ENCODE measurements around the gene KCNJ5. TPM values are rescaled to one million over a fixed set of nuclear protein-coding genes. Genes with fewer than 3 reads are reported as not detected.

Gene KCNJ5
- total and polyA plus RNA-seq, 2 donors, result 0.11 to 0.53 TPM

DNA sequence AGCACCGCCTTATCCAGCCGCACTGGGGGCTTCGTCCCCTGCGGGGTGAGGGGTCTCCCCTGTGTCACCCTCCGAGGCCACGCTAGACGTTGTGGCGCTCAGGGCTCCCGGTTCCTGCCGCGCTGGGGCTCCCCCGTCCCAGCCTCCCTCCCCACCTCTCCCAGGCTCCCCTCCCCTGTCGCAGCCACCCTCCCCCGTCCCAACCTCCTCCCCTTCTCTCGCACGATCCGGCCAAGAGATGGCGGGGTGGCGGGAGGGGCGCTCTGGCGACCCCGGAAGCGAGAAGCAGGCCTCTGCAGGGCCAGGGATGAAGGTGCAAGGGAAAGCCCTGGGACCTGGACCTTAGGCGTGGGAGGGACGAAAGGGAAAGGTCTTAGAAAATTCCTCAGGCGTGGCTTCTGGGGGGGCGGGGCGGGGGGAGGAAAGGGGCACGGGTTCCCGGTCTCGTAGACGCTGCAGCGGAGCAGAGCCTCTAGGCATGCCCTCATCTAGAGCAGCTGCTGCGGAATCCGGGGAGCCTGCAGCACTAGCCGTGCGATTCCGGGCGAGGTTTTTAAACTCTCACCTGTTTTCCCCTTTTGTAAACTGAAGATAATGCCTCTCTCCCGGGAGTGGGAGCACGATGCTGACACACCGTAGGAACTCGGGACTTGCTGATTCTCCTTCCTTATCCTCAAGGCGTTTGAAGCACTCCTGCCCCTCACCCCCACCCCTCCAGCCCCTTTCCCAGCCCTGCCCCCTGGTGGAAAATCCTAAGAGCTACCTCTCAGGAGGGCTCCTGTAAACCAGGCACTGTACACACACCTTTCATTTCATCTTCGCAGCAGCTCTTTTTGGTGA is 14.4 kb downstream of the KCNJ5 start:
- H3K4me1 ChIP-seq (ENCODE audit: insufficient read depth), result no peaks in the 10 kb centered on the region
- WGBS, result 3% methylated on average over 45 of the region's 45 CpGs
- no peak overlapping the region for H3K27ac ChIP-seq (ENCODE audit: low read depth)
- no peaks in the 10 kb centered on the region for H3K36me3 ChIP-seq (ENCODE audit: insufficient read depth)
- no peak for DNase-seq (ENCODE audit: extremely low spot score)
- H3K4me3 ChIP-seq (ENCODE audit: low read depth, low read length), result peak overlapping the region; percentile 58

- Histone ChIP-seq H3K27ac (ENCODE audit: low read depth) (no peak overlapping the region), H3K36me3 (ENCODE audit: insufficient read depth) (no peaks in the 10 kb centered on the region), H3K4me3 (ENCODE audit: low read depth, low read length) (no peak overlapping the region), H3K4me1 (ENCODE audit: insufficient read depth) (no peaks in the 10 kb centered on the region)
- no peak for DNase-seq (ENCODE audit: extremely low spot score)
- WGBS, result 83% methylated on average over 8 of the region's 8 CpGs
These were observed 15.3 kb downstream of the KCNJ5 start for GRCh38 chr11:128906185-128907050.

- 86% methylated on average over 4 of the region's 4 CpGs for WGBS
- DNase-seq (ENCODE audit: extremely low spot score), result no peak
- H3K27ac ChIP-seq (ENCODE audit: low read depth), result no peak overlapping the region
- H3K4me1 ChIP-seq (ENCODE audit: insufficient read depth), result no peaks in the 10 kb centered on the region
- no peak overlapping the region for H3K4me3 ChIP-seq (ENCODE audit: low read depth, low read length)
- H3K36me3 ChIP-seq (ENCODE audit: insufficient read depth), result no peaks in the 10 kb centered on the region
These were observed 16.4 kb downstream of the KCNJ5 start for GRCh38 chr11:128907585-128907984.

DNA sequence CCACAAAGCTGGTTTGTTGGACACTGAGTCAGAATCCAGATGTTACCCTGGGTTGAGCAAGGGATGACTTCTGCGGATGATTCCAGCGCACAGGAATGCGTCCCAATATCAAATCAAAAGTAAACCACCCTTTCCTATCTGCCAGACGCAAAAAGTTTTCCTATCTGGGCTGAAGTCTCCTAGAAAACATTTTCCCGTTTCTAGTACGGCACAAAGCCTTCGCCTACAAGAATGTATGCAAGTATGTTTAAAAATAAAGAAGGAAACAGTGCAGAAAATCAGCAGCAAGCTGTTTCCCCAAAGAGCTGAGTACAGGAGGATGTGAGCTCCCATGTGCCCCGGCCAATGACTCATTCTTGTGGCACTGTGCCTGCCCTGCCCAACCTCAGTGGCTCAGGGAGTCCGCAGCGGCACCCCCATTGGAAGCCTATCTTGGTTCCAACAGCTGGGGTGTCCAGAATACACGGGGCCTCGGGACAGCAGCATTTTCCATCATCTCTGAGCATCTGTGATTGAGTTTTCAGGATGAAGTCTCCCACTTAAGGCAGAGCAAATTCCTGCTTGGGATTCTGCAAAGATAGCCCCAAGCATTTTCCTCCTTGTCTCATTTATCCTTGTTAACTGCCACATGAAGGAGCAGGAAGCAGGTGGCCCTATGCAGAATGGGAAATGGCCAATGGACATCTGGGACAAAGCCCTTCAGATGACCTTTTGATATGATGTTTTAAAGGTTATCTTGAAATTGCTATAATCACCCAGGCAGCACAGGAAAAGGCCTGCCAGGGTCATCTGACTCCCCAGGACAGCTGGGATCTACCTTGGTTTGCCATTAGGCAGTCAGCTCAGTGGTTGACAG is 17.5 kb downstream of the KCNJ5 start:
- H3K4me3 ChIP-seq (ENCODE audit: low read depth, low read length), result no peak overlapping the region
- DNase-seq (ENCODE audit: extremely low spot score), result no peak
- H3K36me3 ChIP-seq (ENCODE audit: insufficient read depth), result no peaks in the 10 kb centered on the region
- peak overlapping the region; percentile 11 for H3K27ac ChIP-seq (ENCODE audit: low read depth)
- no peaks in the 10 kb centered on the region for H3K4me1 ChIP-seq (ENCODE audit: insufficient read depth)
- 17% methylated on average over 12 of the region's 12 CpGs for WGBS

GRCh38 chr11:128909438-128910125 is 18.4 kb downstream of the KCNJ5 start:
- Histone ChIP-seq H3K4me1 (ENCODE audit: insufficient read depth) (no peaks in the 10 kb centered on the region), H3K36me3 (ENCODE audit: insufficient read depth) (no peaks in the 10 kb centered on the region), H3K27ac (ENCODE audit: low read depth) (no peak overlapping the region), H3K4me3 (ENCODE audit: low read depth, low read length) (no peak overlapping the region)
- DNase-seq (ENCODE audit: extremely low spot score), result no peak
- whole genome bisulfite sequencing, result 79% methylated on average over 8 of the region's 8 CpGs

DNA sequence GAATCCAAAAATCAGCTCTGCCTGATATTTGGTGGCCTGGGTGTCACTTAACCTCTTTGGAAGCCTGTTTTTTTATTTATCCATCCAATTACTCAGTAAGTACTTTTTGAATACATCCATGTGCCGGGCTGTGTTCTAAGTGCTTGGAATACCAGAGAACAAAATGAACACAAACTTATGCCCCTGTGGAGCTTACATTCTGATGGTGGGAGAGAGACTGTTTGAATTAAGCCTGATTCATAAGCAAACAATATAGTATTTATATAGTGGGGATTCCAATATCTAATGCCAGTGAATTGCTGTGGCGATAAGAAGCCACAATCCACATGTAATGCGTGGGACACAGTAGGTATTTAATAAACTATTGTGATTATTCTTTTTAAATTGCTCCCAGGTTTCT is 19.4 kb downstream of the KCNJ5 start:
- Histone ChIP-seq H3K36me3 (ENCODE audit: insufficient read depth) (no peaks in the 10 kb centered on the region), H3K4me3 (ENCODE audit: low read depth, low read length) (no peak overlapping the region), H3K27ac (ENCODE audit: low read depth) (no peak overlapping the region), H3K4me1 (ENCODE audit: insufficient read depth) (no peaks in the 10 kb centered on the region)
- 90% methylated on average over 3 of the region's 3 CpGs for WGBS
- DNase-seq (ENCODE audit: extremely low spot score), result no peak

- 97% methylated on average over 17 of the region's 17 CpGs for WGBS
- no peaks in the 10 kb centered on the region for H3K36me3 ChIP-seq (ENCODE audit: insufficient read depth)
- no peak for DNase-seq (ENCODE audit: extremely low spot score)
- H3K27ac ChIP-seq (ENCODE audit: low read depth), result no peak overlapping the region
- no peaks in the 10 kb centered on the region for H3K4me1 ChIP-seq (ENCODE audit: insufficient read depth)
- H3K4me3 ChIP-seq (ENCODE audit: low read depth, low read length), result no peak overlapping the region
These were observed 20.1 kb downstream of the KCNJ5 start for GRCh38 chr11:128911239-128911638.

DNA sequence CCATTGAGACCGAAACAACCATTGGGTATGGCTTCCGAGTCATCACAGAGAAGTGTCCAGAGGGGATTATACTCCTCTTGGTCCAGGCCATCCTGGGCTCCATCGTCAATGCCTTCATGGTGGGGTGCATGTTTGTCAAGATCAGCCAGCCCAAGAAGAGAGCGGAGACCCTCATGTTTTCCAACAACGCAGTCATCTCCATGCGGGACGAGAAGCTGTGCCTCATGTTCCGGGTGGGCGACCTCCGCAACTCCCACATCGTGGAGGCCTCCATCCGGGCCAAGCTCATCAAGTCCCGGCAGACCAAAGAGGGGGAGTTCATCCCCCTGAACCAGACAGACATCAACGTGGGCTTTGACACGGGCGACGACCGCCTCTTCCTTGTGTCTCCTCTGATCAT is 20.5 kb downstream of the KCNJ5 start:
- Histone ChIP-seq H3K36me3 (ENCODE audit: insufficient read depth) (no peaks in the 10 kb centered on the region), H3K27ac (ENCODE audit: low read depth) (no peak overlapping the region), H3K4me1 (ENCODE audit: insufficient read depth) (no peaks in the 10 kb centered on the region), H3K4me3 (ENCODE audit: low read depth, low read length) (no peak overlapping the region)
- WGBS, result 97% methylated on average over 18 of the region's 18 CpGs
- DNase-seq (ENCODE audit: extremely low spot score), result no peak

GRCh38 chr11:128913806-128914205 is 22.6 kb downstream of the KCNJ5 start:
- no peak for DNase-seq (ENCODE audit: extremely low spot score)

GRCh38 chr11:128914216-128915148 is 23.3 kb downstream of the KCNJ5 start:
- Histone ChIP-seq H3K27ac (ENCODE audit: low read depth) (no peak overlapping the region), H3K4me3 (ENCODE audit: low read depth, low read length) (no peak overlapping the region), H3K4me1 (ENCODE audit: insufficient read depth) (no peaks in the 10 kb centered on the region), H3K36me3 (ENCODE audit: insufficient read depth) (no peaks in the 10 kb centered on the region)
- no peak for DNase-seq (ENCODE audit: extremely low spot score)
- WGBS, result 79% methylated on average over 18 of the region's 18 CpGs

More at GRCh38 chr11:128913806-128914205, 22.6 kb downstream of the KCNJ5 start:
- Histone ChIP-seq H3K36me3 (ENCODE audit: insufficient read depth) (no peaks in the 10 kb centered on the region), H3K4me1 (ENCODE audit: insufficient read depth) (no peaks in the 10 kb centered on the region), H3K27ac (ENCODE audit: low read depth) (no peak overlapping the region), H3K4me3 (ENCODE audit: low read depth, low read length) (no peak overlapping the region)
- WGBS, result 91% methylated on average over 5 of the region's 5 CpGs

DNA sequence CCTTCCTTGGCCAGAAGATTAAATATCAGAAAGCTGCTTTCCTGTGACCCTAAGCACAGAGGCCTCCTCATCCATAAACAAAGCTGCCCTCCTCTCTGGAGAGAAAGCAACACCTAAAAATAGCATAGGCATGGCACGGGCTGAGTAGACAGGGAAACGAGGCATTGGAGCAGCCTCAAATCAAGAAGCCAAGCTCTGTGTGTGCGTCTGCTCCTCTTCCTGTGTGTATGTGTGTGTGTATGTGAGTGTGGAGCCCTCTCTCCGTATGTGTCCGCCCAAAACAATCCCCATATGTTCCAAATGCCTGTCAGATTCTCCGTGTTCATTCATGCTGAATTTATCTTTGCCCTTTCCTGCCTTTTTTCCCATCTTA is 24.0 kb downstream of the KCNJ5 start:
- Histone ChIP-seq H3K4me3 (ENCODE audit: low read depth, low read length) (no peak overlapping the region), H3K36me3 (ENCODE audit: insufficient read depth) (no peaks in the 10 kb centered on the region), H3K27ac (ENCODE audit: low read depth) (no peak overlapping the region), H3K4me1 (ENCODE audit: insufficient read depth) (no peaks in the 10 kb centered on the region)
- 40% methylated on average over 6 of the region's 6 CpGs for WGBS
- no peak for DNase-seq (ENCODE audit: extremely low spot score)

- WGBS, result 66% methylated on average over 3 of the region's 3 CpGs
- Histone ChIP-seq H3K27ac (ENCODE audit: low read depth) (no peak overlapping the region), H3K36me3 (ENCODE audit: insufficient read depth) (no peaks in the 10 kb centered on the region)
These were observed 24.9 kb downstream of the KCNJ5 start for GRCh38 chr11:128916037-128916572.

More at GRCh38 chr11:128916037-128916572, 24.9 kb downstream of the KCNJ5 start:
- no peak for DNase-seq (ENCODE audit: extremely low spot score)
- H3K4me1 ChIP-seq (ENCODE audit: insufficient read depth), result no peaks in the 10 kb centered on the region
- no peak overlapping the region for H3K4me3 ChIP-seq (ENCODE audit: low read depth, low read length)
